Measurements from ENCODE around the gene LGALSL.
"Not testable (repeated sequence)": the region's sequence is repeated elsewhere in the genome, so short reads cannot be mapped to it uniquely, and the experiment has no call there.

The LGALSL gene

DNA sequence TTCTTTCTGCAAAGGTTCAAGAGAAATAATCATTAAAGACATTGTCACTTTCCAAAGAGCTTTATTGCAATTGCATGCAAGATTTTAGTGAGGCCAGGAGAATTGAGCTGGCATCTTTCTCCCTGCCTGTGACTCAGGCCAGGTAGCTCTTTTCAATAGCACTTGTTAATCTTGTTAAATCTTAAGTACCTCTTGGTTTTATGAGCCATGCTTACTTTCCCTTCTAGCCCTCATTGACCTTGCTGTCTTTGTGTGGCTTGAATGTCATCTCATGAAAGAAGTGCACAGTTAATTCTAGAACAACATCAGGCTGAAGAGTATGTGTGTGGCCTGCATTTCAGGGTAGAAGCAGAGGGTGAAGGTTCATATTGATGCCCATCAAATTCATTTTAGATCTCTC lies 14.8 kb upstream of the LGALSL start:
- TF ChIP-seq, protein P1, sequence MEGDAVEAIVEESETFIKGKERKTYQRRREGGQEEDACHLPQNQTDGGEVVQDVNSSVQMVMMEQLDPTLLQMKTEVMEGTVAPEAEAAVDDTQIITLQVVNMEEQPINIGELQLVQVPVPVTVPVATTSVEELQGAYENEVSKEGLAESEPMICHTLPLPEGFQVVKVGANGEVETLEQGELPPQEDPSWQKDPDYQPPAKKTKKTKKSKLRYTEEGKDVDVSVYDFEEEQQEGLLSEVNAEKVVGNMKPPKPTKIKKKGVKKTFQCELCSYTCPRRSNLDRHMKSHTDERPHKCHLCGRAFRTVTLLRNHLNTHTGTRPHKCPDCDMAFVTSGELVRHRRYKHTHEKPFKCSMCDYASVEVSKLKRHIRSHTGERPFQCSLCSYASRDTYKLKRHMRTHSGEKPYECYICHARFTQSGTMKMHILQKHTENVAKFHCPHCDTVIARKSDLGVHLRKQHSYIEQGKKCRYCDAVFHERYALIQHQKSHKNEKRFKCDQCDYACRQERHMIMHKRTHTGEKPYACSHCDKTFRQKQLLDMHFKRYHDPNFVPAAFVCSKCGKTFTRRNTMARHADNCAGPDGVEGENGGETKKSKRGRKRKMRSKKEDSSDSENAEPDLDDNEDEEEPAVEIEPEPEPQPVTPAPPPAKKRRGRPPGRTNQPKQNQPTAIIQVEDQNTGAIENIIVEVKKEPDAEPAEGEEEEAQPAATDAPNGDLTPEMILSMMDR (IDR thresholded peaks at IDR 0.05; ENCODE audit: borderline replicate concordance, control extremely low read depth, extremely low read depth, insufficient read depth, missing control alignments) = no peak
- no peak for DNase-seq (ENCODE audit: low spot score)
- in situ Hi-C loops (cut with MboI; ENCODE audit: low sequenced_read_pairs, unreplicated experiment) = no loop called here

DNA sequence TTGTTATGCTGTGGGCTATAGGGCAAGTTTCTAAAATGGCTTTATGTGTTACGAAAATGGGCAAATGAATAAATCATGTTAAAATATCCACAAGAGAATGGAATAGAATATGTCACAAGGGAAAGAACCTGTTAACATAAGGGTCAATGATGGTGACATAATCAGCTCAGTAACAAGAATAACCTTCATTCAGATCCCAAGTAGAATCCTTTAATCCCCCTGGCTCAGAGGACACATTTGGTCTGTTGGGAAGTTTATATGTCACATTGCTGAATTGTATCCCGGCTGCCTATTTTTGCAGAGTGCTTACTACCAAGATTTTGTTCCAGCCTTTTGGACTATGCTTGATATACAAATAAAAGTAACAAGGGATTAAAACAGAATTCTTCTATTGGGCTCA lies 13.1 kb upstream of the LGALSL start:
- TF ChIP-seq, protein P1 (IDR thresholded peaks at IDR 0.05; ENCODE audit: borderline replicate concordance, control extremely low read depth, extremely low read depth, insufficient read depth, missing control alignments) = no peak
- DNase-seq (ENCODE audit: low spot score) = no peak
- in situ Hi-C loops (cut with MboI; ENCODE audit: low sequenced_read_pairs, unreplicated experiment) = no loop called here

DNA sequence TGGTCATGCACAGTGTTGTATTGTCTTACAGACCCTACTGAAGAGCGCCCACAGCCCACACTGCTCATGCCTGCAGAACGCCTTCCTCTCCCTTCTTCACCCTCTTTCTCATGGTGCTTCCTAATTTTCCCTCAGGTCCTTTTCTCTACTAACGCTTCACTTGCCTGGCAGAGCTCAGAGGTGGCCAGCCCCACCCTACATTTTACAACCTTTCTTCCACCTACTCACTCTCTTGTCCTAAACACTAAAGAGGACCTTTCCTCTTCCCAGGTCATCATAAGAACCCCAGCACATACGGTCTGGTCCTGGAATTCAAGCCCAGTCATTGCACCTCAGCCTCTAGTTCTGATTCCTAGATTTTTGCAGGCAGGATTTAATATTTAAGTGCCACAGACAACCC lies 11.7 kb upstream of the LGALSL start:
- in situ Hi-C loops (cut with MboI; ENCODE audit: low sequenced_read_pairs, unreplicated experiment) = no loop called here
- TF ChIP-seq, protein P1 (IDR thresholded peaks at IDR 0.05; ENCODE audit: borderline replicate concordance, control extremely low read depth, extremely low read depth, insufficient read depth, missing control alignments) = no peak
- no peak for DNase-seq (ENCODE audit: low spot score)

DNA sequence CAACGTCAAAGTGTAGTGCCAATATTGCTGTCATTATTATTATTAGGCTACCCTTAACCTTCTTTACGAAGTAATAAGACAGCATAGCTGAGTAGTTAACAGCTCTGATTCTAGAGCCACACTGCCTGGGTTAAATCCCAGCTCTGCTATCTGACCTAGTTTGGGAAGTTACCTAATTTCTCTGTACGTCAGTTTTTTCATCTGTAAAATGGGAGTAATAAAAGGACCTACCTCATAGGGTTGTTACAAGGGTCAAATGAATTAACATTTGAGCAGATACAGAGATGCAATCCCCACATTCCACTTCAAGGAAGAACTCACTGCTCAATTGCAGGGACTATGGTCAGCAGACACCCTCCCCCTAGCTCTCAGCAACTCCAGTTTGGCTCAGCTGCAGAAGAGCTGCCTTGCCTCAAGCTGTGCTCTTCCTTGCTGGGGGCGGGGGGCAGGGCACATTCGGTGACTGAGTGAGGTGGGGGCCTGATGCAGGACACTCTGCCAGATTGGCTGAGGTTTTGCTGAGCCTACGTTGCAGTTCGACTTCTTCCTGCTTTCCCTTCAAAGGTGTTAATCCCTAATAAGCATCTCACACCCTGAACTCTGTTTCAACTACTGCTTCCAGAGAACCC lies 11.0 kb upstream of the LGALSL start:
- DNase-seq (ENCODE audit: low spot score) = no peak
- TF ChIP-seq, protein P1 (IDR thresholded peaks at IDR 0.05; ENCODE audit: borderline replicate concordance, control extremely low read depth, extremely low read depth, insufficient read depth, missing control alignments) = no peak
- in situ Hi-C loops (cut with MboI; ENCODE audit: low sequenced_read_pairs, unreplicated experiment) = no loop called here

DNA sequence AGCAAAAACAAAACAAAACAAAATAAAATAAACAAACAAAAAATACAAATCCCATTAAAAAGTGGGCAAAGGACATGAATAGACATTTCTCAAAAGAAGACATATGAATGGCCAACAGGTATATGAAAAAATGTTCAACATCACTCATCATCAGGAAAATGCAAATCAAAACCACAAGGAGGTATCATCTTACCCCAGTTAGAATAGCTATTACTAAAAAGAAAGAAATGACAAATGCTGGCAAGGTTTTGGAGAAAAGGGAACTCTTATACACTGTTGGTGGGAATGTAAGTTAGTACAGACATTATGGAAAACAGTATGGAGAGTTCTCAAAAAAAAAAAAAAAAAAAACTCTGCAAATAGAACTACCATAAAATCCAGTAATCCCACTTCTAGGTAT lies 8.0 kb upstream of the LGALSL start:
- in situ Hi-C loops (cut with MboI; ENCODE audit: low sequenced_read_pairs, unreplicated experiment); DNase-seq (ENCODE audit: low spot score): not testable (repeated sequence)

DNA sequence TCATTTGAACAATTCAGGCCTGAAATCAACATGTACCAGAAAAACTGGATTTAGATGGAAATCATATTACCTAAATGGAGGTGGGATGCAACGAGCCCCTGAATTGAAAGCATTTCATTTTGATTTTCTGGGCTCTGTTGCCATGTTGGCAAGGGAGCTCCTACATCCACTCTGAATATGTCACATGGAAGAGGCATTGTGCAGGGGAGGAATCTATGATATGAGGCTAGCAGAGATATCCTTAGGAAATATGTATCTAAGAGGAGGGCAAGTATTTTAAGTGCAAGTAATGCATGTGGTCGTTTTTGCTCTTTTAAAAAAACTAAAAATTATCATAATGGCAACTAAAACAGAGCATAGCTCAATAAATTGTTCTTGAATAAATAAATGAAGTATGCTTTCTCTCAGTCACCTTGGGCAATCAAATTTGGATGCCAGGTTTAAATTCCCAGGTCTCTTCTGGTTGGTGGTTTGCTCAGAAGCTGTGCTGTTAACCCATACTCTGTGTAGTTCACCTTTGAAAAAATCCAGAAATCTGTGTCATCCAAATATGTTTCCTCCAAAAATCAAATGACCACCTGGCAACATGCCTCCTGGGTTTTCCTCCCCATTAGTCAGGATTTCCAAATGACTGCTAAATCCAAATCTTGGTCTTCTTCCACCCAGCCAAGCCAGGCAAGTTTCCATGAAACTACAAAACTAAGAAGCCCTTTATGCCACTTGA lies 6.5 kb upstream of the LGALSL start:
- in situ Hi-C loops (cut with MboI; ENCODE audit: low sequenced_read_pairs, unreplicated experiment) = no loop called here
- TF ChIP-seq, protein P1 (IDR thresholded peaks at IDR 0.05; ENCODE audit: borderline replicate concordance, control extremely low read depth, extremely low read depth, insufficient read depth, missing control alignments) = no peak
- no peak for DNase-seq (ENCODE audit: low spot score)

DNA sequence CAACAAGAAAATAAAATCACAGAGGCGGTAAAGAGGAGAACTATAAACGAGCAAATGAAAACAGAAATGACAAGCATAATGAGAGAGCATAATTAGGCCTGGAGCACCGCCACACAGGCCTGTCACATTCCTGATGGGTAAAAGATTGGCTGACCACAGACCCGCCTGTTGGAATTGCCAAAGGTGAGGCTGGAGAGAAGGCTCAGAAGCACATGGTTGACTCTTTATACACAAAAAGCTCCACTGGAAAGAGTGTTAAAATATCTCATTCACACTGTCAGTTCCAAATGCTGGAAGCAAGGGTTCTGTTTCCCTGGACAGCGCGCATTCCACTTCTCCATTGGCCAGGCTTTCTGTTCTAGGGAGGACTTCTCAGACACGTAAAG lies 5.9 kb upstream of the LGALSL start:
- DNase-seq (ENCODE audit: low spot score) = no peak
- TF ChIP-seq, protein P1 (IDR thresholded peaks at IDR 0.05; ENCODE audit: borderline replicate concordance, control extremely low read depth, extremely low read depth, insufficient read depth, missing control alignments) = no peak
- in situ Hi-C loops (cut with MboI; ENCODE audit: low sequenced_read_pairs, unreplicated experiment) = no loop called here

Data from GM13976 (cell line).